HepG2 (cell line): ENCODE results near the gene SS18L1. TPM values are rescaled to one million over a fixed set of nuclear protein-coding genes. Genes with fewer than 3 reads are reported as not detected.

Experiments
- ATAC-seq: fragments of 200-7000 bp; cut with Tn5 transposase; 3 replicates; pipeline ENCODE4 v1.9.1; 2020; ENCODE audit warnings: mild to moderate bottlenecking, moderate library complexity
- BruUV-seq: library from RNA; stranded (reverse); fragments of 400-500 nt; replicated peaks from 2 replicates; lab custom pipeline; 2021; lab: Mats Ljungman, UMichigan
- CTCF ChIA-PET: fragments of 300-600 bp; formaldehyde crosslinking; extraction: SDS; loops from one replicate; lab custom pipeline; 2021; ENCODE audit warnings: low total read pairs, inconsistent platforms, low intra/inter-chr PET ratio; lab: Yijun Ruan, JAX
- POLR2A ChIA-PET: fragments of 350-600 bp; sonication (Branson Sonifier 250); formaldehyde crosslinking; loops from one replicate; lab custom pipeline; 2020; ENCODE audit warnings: antibody characterized with exemption, inconsistent platforms; lab: Yijun Ruan, JAX
- DNase-seq: peaks from one replicate; pipeline ENCODE4 v3.0.0-alpha.2; 2015; ENCODE audit warnings: low spot score
- FAIRE-seq: peaks from 3 replicates; lab custom pipeline; 2011; peaks lifted over from hg19 to GRCh38; lab: Jason Lieb, UNC
- H2AFZ ChIP-seq: one replicate; pipeline ENCODE4 v1.6.1; 2011; ENCODE audit warnings: low read length, inconsistent platforms
- H3K27ac ChIP-seq: fragments of 300-600 bp; 3 replicates; pipeline ENCODE4 v1.8.0; 2011; ENCODE audit warnings: mixed run types, mild to moderate bottlenecking, mixed read lengths, low read length, inconsistent platforms; ENCODE audit not compliant: insufficient read depth; ENCODE audit errors: extremely low read length
- H3K27me3 ChIP-seq, 2 experiments: fragments of 200-600 bp in 1 of 2; 2 replicates in 1 of 2; 3 replicates in 1 of 2; pipeline versions ENCODE4 v1.6.0 to v1.8.0; 2011; ENCODE audit warnings: low read length in 2 of 2, mild to moderate bottlenecking in 2 of 2, moderate library complexity in 2 of 2, inconsistent platforms in 1 of 2; ENCODE audit not compliant: insufficient read depth in 2 of 2, control insufficient read depth in 1 of 2
- H3K36me3 ChIP-seq, 2 experiments: fragments of 200-600 bp in 1 of 2; replicated peaks in 1 of 2; 2 replicates in 1 of 2; 3 replicates in 1 of 2; pipeline versions ENCODE4 v1.5.1 to v1.8.0; 2011; ENCODE audit warnings: low read length in 2 of 2, inconsistent platforms in 1 of 2; ENCODE audit not compliant: insufficient read depth in 2 of 2, control insufficient read depth in 1 of 2
- H3K4me1 ChIP-seq: 2 replicates; pipeline ENCODE4 v1.5.1; 2012; ENCODE audit warnings: low read length, inconsistent platforms; ENCODE audit not compliant: insufficient read depth
- H3K4me2 ChIP-seq: 2 replicates; pipeline ENCODE4 v1.6.0; 2011; ENCODE audit warnings: low read depth, low read length, inconsistent platforms
- H3K4me3 ChIP-seq, 3 experiments: fragments of 200-600 bp in 1 of 3; sonication (generic), shearing (Covaris generic) in 1 of 3; replicated peaks in 1 of 3; 2 replicates each; pipeline ENCODE4 v1.5.1; 2011 to 2016; ENCODE audit warnings: low read length in 3 of 3, inconsistent platforms in 2 of 3, low read depth in 2 of 3, mild to moderate bottlenecking in 2 of 3, control low read depth in 1 of 3, mixed read lengths in 1 of 3; ENCODE audit not compliant: insufficient read depth in 1 of 3
- H3K79me2 ChIP-seq: one replicate; pipeline ENCODE4 v1.6.1; 2011; ENCODE audit warnings: low read length, inconsistent platforms; ENCODE audit not compliant: insufficient read depth
- H3K9ac ChIP-seq: 2 replicates; pipeline ENCODE4 v1.6.0; 2011; ENCODE audit warnings: mild to moderate bottlenecking, low read depth, low read length, inconsistent platforms; ENCODE audit not compliant: insufficient read depth
- H3K9me3 ChIP-seq: 2 replicates; pipeline ENCODE4 v1.5.1; 2012; ENCODE audit warnings: mild to moderate bottlenecking, low read length
- H4K20me1 ChIP-seq: 2 replicates; pipeline ENCODE4 v1.6.0; 2011; ENCODE audit warnings: inconsistent platforms, mild to moderate bottlenecking, low read length, moderate library complexity; ENCODE audit not compliant: insufficient read depth
- MAFF ChIP-seq: IDR thresholded peaks from 2 replicates; pipeline ENCODE4 v1.6.1; 2011; ENCODE audit warnings: low read depth, low read length, improper control_type of control experiment
- MXD1 ChIP-seq: sonication (generic); formaldehyde crosslinking; IDR thresholded peaks from 2 replicates; pipeline ENCODE4 v1.4.0; 2020; ENCODE audit warnings: mild to moderate bottlenecking, missing genetic modification reagents
- REPIN1 ChIP-seq: sonication (generic); formaldehyde crosslinking; IDR thresholded peaks from 2 replicates; pipeline ENCODE4 v1.8.0; 2022; ENCODE audit warnings: missing genetic modification reagents, low read depth, mild to moderate bottlenecking, borderline replicate concordance
- ZNF207 ChIP-seq: fragments of 450-650 bp; IDR thresholded peaks from 2 replicates; pipeline ENCODE4 v1.6.1; 2016; ENCODE audit warnings: antibody characterized with exemption, borderline replicate concordance
- ZNF276 ChIP-seq: sonication (generic); formaldehyde crosslinking; IDR thresholded peaks from 2 replicates; pipeline ENCODE4 v1.4.0; 2020; ENCODE audit warnings: mild to moderate bottlenecking, low read depth, missing genetic modification reagents
- ZNF280B ChIP-seq: sonication (generic); formaldehyde crosslinking; IDR thresholded peaks from 2 replicates; pipeline ENCODE4 v1.5.0; 2020; ENCODE audit warnings: missing genetic modification reagents, mild to moderate bottlenecking, borderline replicate concordance
- ZNF441 ChIP-seq: sonication (generic); formaldehyde crosslinking; IDR thresholded peaks from 2 replicates; pipeline ENCODE4 v1.7.0; 2021; ENCODE audit warnings: missing genetic modification reagents, borderline replicate concordance
- ZNF670 ChIP-seq: sonication (generic); formaldehyde crosslinking; IDR thresholded peaks from 2 replicates; pipeline ENCODE4 v1.8.0; 2022; ENCODE audit warnings: mild to moderate bottlenecking, missing genetic modification reagents, borderline replicate concordance
- ZNF737 ChIP-seq: sonication (generic); formaldehyde crosslinking; IDR thresholded peaks from 2 replicates; pipeline ENCODE4 v1.5.0; 2020; ENCODE audit warnings: missing genetic modification reagents, mild to moderate bottlenecking, borderline replicate concordance
- ZNF891 ChIP-seq: sonication (generic); formaldehyde crosslinking; IDR thresholded peaks from 2 replicates; pipeline ENCODE4 v1.5.0; 2020; ENCODE audit warnings: mild to moderate bottlenecking, missing genetic modification reagents
- WGBS: methylation state at CpG from one replicate; pipeline ENCODE4 v1.1.6; 2017; ENCODE audit warnings: low lambda C conversion rate; 5-methylcytosine and 5-hydroxymethylcytosine counted together
- in situ Hi-C: cut with HindIII; loops from 2 replicates; pipeline ENCODE4 v1.10.0; 2017; ENCODE audit warnings: low pct_unique_long_range_greater_than_20kb; ENCODE audit not compliant: extremely low pct_ligation_motif_present
- intact Hi-C: fragments of 100-400 bp; cut with micrococcal nuclease; formaldehyde crosslinking; loops from one replicate; pipeline ENCODE4 v1.10.0; 2022; ENCODE audit not compliant: unreplicated experiment
- polyA plus RNA-seq, 8 experiments: library from polyadenylated mRNA; depleted of rRNA in 3 of 8; stranded (reverse) in 7 of 8; unstranded in 1 of 8; fragments of >200 nt; fragmentation: Illumina TruSeq in 4 of 8; extraction: Trizol in 4 of 8; gene quantifications; 2 replicates each; pipeline versions ENCODE4 v1.2.1 to v1.2.3, GENCODE V29; 2011 to 2016; ENCODE audit warnings: low read depth in 4 of 8, missing spikeins in 1 of 8, mixed read lengths in 1 of 8; ENCODE audit not compliant: insufficient read depth in 1 of 8
- total RNA-seq, 5 experiments: library from RNA; depleted of rRNA; stranded (reverse); fragments of >200 nt; fragmentation: Illumina TruSeq; extraction: Trizol; gene quantifications; 2 replicates each; pipeline ENCODE4 v1.2.3, GENCODE V29; 2016; ENCODE audit warnings: low read depth in 1 of 5

Gene SS18L1
- total and polyA plus RNA-seq, 2 of the 13 experiments (the other 11 are each of a cell fraction or from before 2014, with no cell fraction given) = 17.8 to 27.6 TPM

- 27% methylated on average over 7 of the region's 8 CpGs for WGBS
- Histone ChIP-seq H3K4me2 (no peak overlapping the region), H4K20me1 (no peaks in the 10 kb centered on the region; the same call in 1 of the 2 replicates), H2AFZ (no peak overlapping the region)
- CTCF ChIA-PET = no interaction called here
- TF ChIP-seq ZNF280B (CRISPR knock-in tag) (0 out of 2 replicates have a peak, but pooled peaks have one; percentile 20), REPIN1 (CRISPR knock-in tag) (no peak), ZNF207 (no peak), ZNF737 (CRISPR knock-in tag) (no peak), ZNF891 (CRISPR knock-in tag) (0 out of 2 replicates have a peak, but pooled peaks have one; percentile 59), ZNF441 (CRISPR knock-in tag) (no peak), MXD1 (CRISPR knock-in tag) (0 out of 2 replicates have a peak, but pooled peaks have one; percentile 38), ZNF276 (CRISPR knock-in tag) (no peak), MAFF (no peak), ZNF670 (CRISPR knock-in tag) (no peak)
- TF ChIP-seq, all 625 proteins: peak for 3
- H3K27ac ChIP-seq = no peak overlapping the region
- ATAC-seq (no peak), FAIRE-seq (no peak), DNase-seq (no peak)
- no peaks in the 10 kb centered on the region for H3K9me3 ChIP-seq
- in situ Hi-C loops = no loop called here
- H3K36me3 ChIP-seq = no peaks in the 10 kb centered on the region
- H3K4me1 ChIP-seq = peaks cover 18% of the 10 kb centered on the region
- peaks cover 39 to 59% of the 10 kb centered on the region in 2 experiments for H3K27me3 ChIP-seq
- no peak overlapping the region for H3K4me3 ChIP-seq
- BruUV-seq = no TSS peak
- H3K79me2 ChIP-seq = no peaks in the 10 kb centered on the region
- intact Hi-C loops = no loop called here
- H3K9ac ChIP-seq = no peak overlapping the region
- POLR2A ChIA-PET = no interaction called here
Observed at GRCh38 chr20:62211216-62211615, 67.6 kb downstream of the SS18L1 start.
